Peyer's patch (tissue), 4 donors: Measurements from ENCODE around the gene ZDHHC17. TPM values are rescaled to one million over a fixed set of nuclear protein-coding genes. Genes with fewer than 3 reads are reported as not detected.

Experiments used
- DNase-seq, 3 donors: peaks; one replicate each; pipeline ENCODE4 v3.0.0-alpha.2; 2017 to 2019
- H3K27ac ChIP-seq, 4 donors: fragments of 200-600 bp; sonication (generic); one replicate each; pipeline ENCODE4 v1.5.1; 2016 to 2019
- H3K27me3 ChIP-seq, 2 donors: fragments of 200-600 bp; sonication (generic); one replicate each; pipeline ENCODE4 v1.5.1; 2019
- H3K36me3 ChIP-seq, 3 donors: fragments of 200-600 bp; sonication (generic); one replicate each; pipeline ENCODE4 v1.5.1; 2016 to 2019
- H3K4me1 ChIP-seq, 4 donors: fragments of 200-600 bp; sonication (generic); one replicate each; pipeline ENCODE4 v1.5.1; 2016 to 2019
- H3K4me3 ChIP-seq, 4 donors: fragments of 200-600 bp; sonication (generic); 1 replicate in 3 of 4; 2 replicates in 1 of 4; pipeline ENCODE4 v1.5.1; 2016 to 2019; ENCODE audit warnings: mild to moderate bottlenecking in 1 of 4
- H3K9me3 ChIP-seq, 4 donors: fragments of 200-600 bp; sonication (generic); one replicate each; pipeline ENCODE4 v1.5.1; 2016 to 2019; ENCODE audit warnings: mild to moderate bottlenecking in 1 of 4
- CTCF ChIP-seq, 6 experiments: fragments of 450-650 bp in 4 of 6; fragments of 200-600 bp in 2 of 6; sonication (generic) in 1 of 6; IDR thresholded peaks; one replicate each; pipeline ENCODE4 v1.5.1; 2017 to 2019; ENCODE audit warnings: antibody characterized with exemption in 6 of 6, mild to moderate bottlenecking in 3 of 6, moderate library complexity in 1 of 6
- POLR2A ChIP-seq, 2 donors: fragments of 450-650 bp; IDR thresholded peaks; one replicate each; pipeline ENCODE4 v1.5.1; 2017; ENCODE audit warnings: antibody characterized with exemption in 2 of 2, mild to moderate bottlenecking in 2 of 2, moderate library complexity in 2 of 2
- total RNA-seq, 4 donors: library from RNA; depleted of rRNA; stranded (reverse); fragments of >200 nt; gene quantifications; one replicate each; pipeline ENCODE4 v1.1.0, GENCODE V29; 2016

ZDHHC17 gene
- total RNA-seq, 4 donors from 2014 or later: 14.7 to 88.3 (median 32.5) TPM

GRCh38 chr12:76852106-76852505 is 88.2 kb downstream of the ZDHHC17 start:
- Histone ChIP-seq H3K27me3 (no peaks in the 10 kb centered on the region), H3K27ac (no peak overlapping the region), H3K36me3 (peaks cover 0 to 32% (median 0%) of the 10 kb centered on the region in 3 donors), H3K9me3 (no peaks in the 10 kb centered on the region), H3K4me3 (no peak overlapping the region), H3K4me1 (no peaks in the 10 kb centered on the region)
- no peak for DNase-seq
- TF ChIP-seq POLR2A (IDR thresholded peaks at IDR 0.05) (no peak), CTCF (IDR thresholded peaks at IDR 0.05) (no peak)

GRCh38 chr12:76855271-76855670 is 91.4 kb downstream of the ZDHHC17 start:
- Histone ChIP-seq H3K4me3 (no peak overlapping the region), H3K36me3 (peaks cover 0 to 21% (median 0%) of the 10 kb centered on the region in 3 donors), H3K27ac (no peak overlapping the region), H3K4me1 (no peaks in the 10 kb centered on the region), H3K27me3 (no peaks in the 10 kb centered on the region), H3K9me3 (no peaks in the 10 kb centered on the region)
- DNase-seq: no peak
- no peak for TF ChIP-seq CTCF (IDR thresholded peaks at IDR 0.05)
- TF ChIP-seq POLR2A (IDR thresholded peaks at IDR 0.05): no peak

GRCh38 chr12:76856018-76856644 is 92.2 kb downstream of the ZDHHC17 start:
- no peak overlapping the region for H3K4me3 ChIP-seq
- DNase-seq: no peak
- H3K36me3 ChIP-seq: peaks cover 0 to 12% (median 0%) of the 10 kb centered on the region in 3 donors
- no peaks in the 10 kb centered on the region for H3K4me1 ChIP-seq
- H3K27me3 ChIP-seq: no peaks in the 10 kb centered on the region
- TF ChIP-seq CTCF (IDR thresholded peaks at IDR 0.05) (no peak), POLR2A (IDR thresholded peaks at IDR 0.05) (no peak)
- H3K27ac ChIP-seq: no peak overlapping the region
- no peaks in the 10 kb centered on the region for H3K9me3 ChIP-seq

GRCh38 chr12:76859611-76860010 is 95.7 kb downstream of the ZDHHC17 start:
- no peaks in the 10 kb centered on the region for H3K9me3 ChIP-seq
- peak overlapping the region in 1 of 4 donors; percentile 2 for H3K27ac ChIP-seq
- no peak for DNase-seq
- peaks cover 0 to 9% (median 0%) of the 10 kb centered on the region in 3 donors for H3K36me3 ChIP-seq
- H3K27me3 ChIP-seq: no peaks in the 10 kb centered on the region
- TF ChIP-seq CTCF (IDR thresholded peaks at IDR 0.05): no peak
- no peak for TF ChIP-seq POLR2A (IDR thresholded peaks at IDR 0.05)
- H3K4me1 ChIP-seq: no peaks in the 10 kb centered on the region
- H3K4me3 ChIP-seq: no peak overlapping the region

GRCh38 chr12:76860256-76860655 is 96.3 kb downstream of the ZDHHC17 start:
- no peaks in the 10 kb centered on the region for H3K9me3 ChIP-seq
- H3K4me1 ChIP-seq: no peaks in the 10 kb centered on the region
- H3K27ac ChIP-seq: peak overlapping the region in 1 of 4 donors; percentile 2
- no peaks in the 10 kb centered on the region for H3K27me3 ChIP-seq
- DNase-seq: no peak
- no peak overlapping the region for H3K4me3 ChIP-seq
- peaks cover 0 to 7% (median 0%) of the 10 kb centered on the region in 3 donors for H3K36me3 ChIP-seq
- TF ChIP-seq CTCF (IDR thresholded peaks at IDR 0.05): no peak
- no peak for TF ChIP-seq POLR2A (IDR thresholded peaks at IDR 0.05)
